NCI-H748 (cell line): ENCODE data around the gene MAP3K8.
"Not testable (repeated sequence)": the region's sequence is repeated elsewhere in the genome, so short reads cannot be mapped to it uniquely, and the experiment has no call there.

Source experiments
- DNase-seq: peaks from one replicate; lab custom pipeline; 2025; ENCODE audit not compliant: unreplicated experiment; lab: John Stamatoyannopoulos, UW

Gene MAP3K8

DNA sequence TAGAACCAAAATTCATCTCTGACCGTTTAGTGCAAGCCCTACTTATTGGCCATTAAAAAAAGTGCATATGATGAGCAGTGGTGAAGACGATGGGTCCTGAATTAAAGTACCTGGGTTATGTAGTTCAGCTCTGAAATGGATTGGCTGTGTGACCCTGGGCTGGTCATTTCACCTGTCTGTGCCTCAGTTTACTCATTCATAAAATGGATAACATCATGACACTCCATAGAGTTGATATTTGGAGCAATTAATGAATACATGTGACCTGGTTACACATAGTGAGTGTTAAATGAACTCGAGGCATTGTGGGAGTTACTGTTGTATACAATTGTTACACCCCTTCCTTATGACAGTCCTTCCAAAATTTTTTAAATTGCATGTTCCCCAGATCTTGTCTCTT lies 9.1 kb downstream of the MAP3K8 start:
- DNase-seq = no peak

DNA sequence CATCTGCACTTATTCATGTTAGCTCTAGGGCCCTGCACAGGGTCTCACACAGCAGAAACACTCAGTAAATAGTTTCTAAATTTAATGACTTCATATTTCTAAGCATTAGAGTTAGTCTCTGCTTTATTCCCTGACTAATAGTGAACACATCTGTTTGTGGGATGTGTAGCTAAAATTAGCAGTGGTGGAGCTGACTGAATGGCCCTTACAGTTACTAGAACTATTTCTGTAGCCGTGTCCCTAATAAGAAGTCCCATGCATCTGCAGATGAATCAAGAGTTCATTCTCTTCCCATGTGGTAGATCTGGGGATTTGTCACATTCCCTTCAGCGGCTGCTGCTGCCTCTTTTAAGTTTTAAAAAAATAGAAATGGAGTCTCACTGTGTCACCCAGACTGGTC lies 11.7 kb downstream of the MAP3K8 start:
- no peak for DNase-seq

DNA sequence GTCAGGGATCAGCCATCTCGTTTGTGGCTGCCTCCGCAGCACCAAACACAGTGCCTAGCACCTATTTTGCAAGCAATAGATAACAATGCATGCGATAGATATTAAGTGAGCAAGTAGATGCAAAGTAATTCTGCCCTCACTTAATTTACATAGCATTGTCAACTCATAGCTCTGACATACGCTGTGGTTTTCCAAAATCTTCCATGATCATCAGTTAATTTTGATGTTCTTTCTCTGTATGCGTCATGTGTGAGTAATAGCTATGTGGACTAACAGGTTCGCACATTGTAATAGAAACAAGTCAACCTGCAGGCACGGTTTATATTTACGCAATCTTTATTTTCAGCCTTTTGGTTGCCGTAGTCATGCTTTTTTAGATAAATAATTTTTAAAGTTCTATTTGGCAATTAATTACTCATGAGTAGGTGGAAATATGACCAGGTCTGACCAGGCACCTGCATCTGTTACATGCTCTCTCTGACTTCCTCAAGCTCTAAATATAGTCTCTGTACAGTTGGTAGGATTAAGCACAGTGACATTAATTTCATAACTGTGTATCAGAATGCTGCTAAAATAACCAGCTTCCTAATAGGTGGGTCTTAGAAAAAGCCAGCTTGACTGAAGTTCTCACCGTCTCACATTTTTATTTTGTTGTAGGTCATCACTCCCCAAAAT lies 13.3 kb downstream of the MAP3K8 start:
- DNase-seq = no peak

DNA sequence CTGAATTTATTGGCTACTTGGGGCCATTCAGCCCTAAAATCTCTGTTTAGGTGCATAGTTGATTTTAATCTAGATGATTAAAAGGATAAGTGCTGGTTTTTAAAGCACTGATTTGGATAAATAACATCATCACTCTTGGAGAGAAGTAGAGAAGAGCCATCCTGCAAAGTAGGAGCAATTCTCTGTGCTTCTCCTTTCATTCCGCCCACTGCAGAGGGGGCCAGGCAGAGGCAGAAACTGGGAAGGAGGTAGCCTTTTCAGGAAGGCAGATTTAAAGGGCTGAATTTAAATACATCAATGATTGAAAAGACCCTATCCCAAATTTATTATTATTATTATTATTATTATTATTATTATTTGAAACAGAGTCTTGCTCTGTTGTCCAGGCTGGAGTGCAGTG lies 14.1 kb downstream of the MAP3K8 start:
- no peak for DNase-seq

DNA sequence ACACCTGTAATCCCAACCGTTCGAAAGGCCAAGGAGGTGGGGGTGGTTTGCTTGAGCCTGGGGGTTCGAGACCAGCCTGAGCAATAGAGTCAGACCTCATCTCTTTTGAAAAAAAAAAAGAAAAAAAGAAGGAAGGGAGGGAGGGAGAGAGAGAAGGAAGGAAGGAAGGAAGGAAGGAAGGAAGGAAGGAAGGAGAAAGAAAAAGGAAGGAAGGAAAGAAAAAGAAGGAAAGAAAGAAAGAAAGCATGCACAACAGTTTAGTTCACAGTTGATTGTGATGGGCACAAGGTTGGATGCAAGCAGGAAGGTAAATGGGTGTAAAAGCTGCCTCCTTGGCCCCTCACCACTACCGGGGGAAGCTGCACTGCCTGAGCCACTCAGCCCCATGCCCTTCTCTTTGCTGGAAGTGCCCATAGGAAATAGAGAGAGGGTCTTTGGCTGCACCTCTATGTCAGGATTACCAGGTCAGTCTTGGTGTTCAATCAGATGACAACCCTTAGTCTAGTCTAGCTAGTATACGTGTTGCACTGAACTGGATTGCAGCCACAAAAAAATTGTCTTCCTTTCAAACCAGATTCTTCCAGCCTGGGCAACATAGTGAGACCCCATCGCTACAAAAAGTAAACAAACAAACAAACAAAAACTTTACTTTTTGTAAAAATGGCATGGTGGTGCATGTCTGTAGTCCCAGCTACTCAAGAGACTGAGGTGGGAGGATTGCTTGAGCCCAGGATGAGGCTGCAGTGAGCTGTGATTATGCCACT lies 20.0 kb downstream of the MAP3K8 start:
- DNase-seq = no peak

DNA sequence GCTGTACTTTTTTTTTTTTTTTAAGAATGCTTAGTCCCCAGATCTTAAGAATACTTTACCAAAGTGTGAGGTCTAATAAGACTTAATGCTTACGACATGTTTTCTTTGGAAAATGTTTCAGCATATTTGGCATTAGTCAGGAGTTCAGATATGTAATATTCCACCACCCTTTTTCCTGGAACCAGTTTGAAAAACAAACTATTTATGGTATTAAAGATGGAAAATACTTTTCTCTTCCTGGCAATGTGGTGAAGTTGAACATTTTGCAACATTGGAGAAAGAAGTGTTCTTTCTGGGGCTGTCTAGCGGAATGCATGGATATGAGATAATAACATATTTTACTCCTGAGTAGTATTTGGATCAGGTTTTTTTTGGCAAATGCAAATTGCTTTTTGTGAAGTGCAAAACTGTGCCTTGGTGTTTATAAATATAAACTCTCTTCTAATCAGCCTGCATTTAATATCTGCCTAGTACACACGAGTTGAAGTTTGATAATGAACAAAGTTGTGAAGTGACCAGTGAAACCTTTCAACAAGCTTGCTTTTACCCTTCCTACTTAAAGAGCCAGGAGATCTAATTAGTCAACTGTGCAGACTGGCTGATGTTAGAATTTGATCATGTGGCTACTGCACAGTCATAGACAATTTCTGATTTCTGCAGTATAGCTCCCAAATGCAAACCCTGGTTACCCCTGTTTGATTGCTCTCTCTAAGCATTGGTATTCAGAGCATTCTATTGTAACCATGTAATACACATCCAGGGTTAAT lies 20.9 kb downstream of the MAP3K8 start:
- no peak for DNase-seq

DNA sequence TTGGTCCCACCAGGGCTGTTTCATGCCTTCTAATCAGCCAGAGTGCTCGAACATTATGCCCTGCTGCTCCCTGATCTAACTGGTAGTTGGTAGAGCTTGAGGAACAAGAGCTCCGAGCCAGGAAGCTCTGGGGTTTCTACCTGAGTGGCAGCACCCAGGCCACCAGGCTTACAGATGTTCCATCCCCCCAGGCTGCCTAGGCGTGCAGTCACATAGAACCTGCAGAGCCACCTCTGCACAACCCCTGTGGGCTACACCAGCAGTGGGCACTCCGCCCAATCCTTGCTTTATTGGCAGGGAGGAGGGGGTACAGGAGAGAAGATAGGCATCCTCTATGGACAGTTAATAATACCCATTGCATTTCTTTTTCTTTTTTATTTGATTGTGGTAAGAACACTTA lies 21.8 kb downstream of the MAP3K8 start:
- no peak for DNase-seq

DNA sequence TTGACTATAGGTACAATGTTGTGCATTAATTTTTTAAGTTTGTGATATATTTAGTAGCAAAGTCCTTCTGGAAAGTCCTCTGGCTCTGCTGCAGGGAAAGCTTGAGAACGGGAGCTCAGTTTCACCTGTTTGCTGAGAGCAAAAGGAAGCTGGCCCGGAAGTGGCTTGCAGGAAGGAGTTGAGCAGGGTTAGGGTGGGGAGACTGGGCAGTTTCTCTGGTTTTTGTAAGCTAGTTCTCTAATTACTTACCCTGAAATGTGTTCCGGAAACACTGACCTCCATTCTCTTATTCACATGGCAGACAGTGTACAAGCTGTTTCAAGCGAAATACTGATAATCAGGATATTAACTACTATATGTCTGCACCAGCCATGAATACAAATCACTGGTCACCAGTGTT lies 22.3 kb downstream of the MAP3K8 start:
- DNase-seq = no peak

DNA sequence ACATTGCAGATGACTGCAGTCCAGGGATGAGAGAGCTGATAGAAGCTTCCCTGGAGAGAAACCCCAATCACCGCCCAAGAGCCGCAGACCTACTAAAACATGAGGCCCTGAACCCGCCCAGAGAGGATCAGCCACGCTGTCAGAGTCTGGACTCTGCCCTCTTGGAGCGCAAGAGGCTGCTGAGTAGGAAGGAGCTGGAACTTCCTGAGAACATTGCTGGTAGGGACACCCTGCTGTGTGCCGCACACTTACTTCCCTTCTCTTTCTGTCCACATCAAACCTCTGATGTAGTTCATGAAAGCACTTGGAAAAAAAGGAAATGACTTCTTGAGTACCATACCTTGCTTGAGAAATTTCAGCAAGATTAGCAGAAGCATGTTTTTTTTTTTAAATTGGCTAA lies 25.3 kb downstream of the MAP3K8 start:
- no peak for DNase-seq

DNA sequence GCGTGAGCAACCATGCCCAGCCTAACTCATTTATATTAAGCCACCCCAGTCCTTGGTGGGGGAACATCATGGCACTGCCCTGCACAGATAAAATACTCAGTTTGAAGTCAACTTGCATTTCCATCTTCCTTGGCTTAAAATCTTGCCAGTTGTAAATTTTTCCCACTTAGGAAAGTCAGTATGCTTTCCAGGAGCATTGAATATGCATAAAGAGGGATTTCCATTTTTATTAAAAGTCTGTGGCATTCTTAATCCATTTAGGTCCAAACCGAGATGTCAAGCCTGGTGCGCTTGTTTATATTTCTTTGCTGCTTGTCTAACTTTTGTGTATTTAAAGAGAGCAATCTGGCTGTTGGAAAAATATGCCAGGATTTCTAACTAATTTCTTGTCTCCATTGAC lies 26.1 kb downstream of the MAP3K8 start:
- DNase-seq = no peak

DNA sequence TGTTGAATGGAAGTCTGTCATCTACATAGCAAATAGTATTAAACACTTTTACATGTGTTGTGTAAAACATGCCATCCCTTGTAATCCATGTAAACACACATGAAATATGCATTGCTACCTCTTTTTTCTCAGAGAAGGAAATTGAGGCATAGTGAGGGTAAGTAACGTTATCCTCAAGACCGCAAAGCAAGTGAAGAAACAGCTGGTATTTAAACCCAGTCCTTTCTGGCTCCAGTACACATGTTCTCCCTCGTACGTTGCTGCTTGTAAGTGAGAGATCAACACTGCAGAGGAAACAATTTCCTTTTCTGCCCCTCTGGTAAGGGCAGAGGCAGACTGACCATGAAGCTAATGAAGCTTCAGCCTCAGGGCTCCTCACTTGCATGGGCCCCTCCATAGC lies 28.5 kb downstream of the MAP3K8 start:
- DNase-seq = no peak

DNA sequence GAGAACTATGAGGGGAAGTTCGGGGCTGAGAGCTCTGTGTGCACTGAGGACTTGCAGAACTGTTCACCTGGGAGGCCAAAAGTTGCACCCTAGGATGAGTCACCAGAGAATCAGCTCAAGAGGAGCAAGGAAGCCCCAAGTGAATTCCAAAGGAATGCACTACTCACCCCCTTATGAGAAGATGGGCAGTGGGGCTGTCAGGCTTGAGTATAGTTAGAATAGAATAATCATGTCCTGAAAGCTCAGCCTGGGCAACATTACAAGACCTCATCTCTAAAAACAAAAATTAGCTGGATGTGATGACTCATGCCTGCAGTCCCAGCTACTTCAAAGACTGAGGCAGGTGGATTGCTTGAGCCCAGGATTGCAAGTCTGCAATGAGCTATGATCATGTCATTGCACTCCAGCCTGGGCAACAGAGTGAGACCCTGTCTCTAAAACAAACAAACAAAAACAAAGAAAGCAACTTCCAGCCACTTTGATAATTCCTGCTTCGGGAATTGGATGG lies 30.0 kb downstream of the MAP3K8 start:
- no peak for DNase-seq

DNA sequence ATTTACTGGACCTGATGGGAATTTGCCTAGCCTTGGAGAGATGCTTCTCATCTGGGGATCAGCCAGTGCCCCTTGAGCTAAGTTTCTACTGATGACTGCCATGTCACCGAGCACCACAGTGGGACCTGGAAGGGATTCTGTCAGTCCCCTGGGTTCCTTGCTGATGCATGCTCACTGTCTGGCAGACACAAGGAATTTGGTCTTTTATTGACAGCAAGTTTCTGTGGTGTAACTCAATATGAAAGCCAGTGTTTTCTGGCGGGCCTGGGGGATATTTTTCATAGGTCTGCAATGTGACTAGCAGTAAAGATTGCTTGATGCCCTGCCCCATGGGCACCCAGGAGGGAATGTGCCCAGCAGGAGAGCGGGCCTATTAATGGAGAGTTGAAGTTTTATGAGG lies 30.7 kb downstream of the MAP3K8 start:
- no peak for DNase-seq

DNA sequence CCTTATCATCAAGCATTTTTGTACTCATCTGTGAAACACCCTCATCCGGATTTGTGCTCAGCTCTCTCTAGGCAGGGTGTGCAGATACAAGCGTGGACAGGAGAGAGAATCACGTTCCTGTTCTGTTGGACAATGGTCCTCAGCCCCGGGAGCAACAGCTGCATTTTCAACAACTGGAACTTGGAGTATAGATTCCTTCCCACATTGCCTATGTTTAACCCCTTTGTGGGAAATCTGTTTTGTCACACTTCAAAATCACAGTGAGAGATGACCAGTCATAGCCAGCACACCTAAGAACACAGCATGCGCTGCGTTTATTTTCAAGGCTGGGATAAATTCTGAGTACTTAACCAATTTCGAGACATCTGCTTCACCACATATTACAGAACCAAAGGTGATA lies 32.5 kb downstream of the MAP3K8 start:
- DNase-seq = no peak

DNA sequence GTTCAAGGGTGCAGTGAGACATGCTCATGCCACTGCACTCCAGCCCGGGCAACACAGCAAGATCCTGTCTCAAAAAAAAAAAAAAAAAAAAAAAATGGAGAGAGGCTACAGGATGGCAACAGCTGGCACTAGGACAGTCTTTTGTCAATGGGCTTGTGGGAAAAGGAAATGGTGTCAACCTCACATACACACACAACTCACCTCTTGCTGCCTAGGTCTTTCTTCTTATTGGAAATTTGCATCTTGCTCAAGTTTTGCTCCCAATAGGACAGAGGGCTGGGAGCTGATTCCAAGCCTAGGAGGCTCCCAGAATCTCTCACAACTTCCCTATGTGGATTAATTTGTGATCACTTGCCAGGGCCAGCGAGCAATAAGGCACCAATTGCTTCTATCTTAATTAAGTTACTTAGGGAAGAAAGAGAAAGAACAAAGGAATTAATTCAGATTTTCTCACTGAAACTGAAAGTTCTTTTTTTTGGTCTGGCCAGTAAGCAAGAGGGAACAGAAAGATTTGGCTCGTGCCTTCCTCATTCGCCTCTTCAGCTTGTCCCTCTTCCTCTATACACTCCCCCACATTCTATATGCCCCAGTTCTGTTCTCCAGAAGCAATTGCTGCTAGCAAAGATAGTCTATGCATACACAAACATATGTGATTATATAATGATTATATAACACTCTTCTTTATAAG lies 33.8 kb downstream of the MAP3K8 start:
- no peak for DNase-seq

DNA sequence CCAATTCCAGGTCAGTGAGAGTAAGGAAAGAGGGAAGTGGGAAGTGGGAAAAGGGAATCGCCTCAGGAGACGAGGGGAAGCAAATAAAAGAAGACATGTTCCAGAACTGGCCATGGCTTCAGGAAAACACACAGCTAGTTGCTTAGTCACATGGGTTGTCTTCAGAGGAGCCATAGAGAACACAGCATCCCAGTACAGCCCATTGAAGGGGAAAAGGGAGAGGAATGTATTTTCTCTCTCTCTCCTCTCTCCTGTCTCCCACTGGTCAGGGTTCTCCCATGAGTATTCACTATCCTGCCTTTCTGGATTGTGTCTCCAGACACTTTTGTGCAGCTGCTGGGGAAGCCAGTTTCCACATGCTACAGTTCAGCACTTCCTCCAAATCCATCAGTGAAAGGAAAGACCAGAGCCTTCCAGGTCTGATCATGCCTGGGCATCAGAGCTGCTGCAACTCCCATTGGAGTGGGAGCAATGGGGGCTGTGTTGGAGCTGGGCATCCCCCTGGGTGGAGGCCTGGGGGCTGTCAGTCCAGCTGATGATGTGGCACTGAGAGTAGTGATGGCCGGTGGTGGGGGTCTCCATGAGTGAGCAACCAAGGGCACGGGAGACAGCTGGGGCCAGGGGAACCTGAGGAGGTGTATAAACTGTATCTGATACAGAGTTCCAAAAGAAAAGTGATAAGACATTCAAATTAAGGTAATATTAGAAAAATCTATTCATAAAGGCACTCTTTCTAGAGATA lies 38.6 kb downstream of the MAP3K8 start:
- no peak for DNase-seq

DNA sequence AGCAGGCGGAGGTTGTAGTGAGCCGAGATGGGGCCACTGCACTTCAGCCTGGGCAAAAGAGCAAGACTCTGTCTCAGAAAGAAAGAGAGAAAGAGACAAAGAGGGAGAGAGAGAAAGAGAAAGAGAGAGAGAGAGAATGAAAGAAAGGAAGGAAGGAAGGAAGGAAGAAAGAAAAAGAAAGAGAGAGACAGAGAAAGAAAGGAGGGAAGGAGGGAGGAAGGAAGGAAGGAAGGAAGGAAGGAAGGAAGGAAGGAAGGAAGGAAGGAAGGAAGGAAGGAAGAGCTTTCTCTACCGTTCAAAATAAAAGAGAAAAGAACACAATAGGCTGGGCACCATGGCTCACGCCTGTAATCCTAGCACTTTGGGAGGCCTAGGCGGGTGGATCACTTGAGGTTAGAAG lies 41.5 kb downstream of the MAP3K8 start:
- DNase-seq = not testable (repeated sequence)

DNA sequence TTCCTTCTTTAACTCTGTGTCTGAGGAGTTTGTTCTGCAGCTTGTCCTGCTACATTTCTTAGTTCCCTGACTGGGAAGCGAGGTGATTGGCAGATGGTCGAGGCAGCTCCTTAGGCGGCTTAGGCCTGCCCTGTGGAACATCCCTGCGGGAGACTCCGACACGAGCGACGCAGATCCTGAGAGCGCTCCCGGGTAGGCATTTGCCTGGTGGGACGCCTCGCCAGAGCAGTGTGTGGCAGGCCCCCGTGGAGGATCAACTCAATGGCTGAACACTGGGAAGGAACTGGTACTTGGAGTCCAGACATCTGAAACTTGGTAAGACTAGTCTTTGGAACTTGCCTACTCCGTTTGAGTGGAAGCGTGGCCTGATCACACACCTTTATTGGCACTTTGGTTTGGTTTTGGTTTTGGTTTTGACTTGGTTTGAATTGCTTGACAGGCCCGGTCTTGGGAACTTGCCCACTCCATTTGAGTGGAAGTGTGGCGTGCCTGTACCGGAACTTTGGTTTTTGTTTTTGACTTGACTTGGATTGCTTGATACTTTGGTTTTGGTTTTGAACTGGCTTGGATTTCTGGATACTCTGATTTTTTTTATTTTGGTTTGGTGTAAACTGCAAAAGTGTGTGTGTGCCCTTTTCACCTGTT lies 42.6 kb downstream of the MAP3K8 start:
- DNase-seq = no peak

DNA sequence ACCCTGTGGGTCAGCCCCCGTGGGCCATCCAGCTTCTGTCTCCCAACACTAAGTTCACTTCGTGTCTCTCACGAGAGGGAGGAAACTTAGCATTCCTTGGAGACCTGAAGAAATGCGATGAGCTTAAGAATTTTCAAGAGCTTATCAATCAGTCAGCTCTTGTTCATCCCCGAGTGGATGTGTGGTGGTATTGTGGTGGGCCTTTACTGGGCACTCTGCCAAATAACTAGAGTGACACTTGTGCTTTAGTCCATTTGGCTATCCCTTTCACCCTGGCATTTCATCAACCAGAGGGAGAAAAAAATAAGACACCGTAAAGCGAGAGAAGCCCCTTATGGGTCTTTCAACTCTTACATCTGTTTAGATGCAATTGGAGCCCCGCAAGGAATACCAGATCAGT lies 45.5 kb downstream of the MAP3K8 start:
- DNase-seq = not testable (repeated sequence)

DNA sequence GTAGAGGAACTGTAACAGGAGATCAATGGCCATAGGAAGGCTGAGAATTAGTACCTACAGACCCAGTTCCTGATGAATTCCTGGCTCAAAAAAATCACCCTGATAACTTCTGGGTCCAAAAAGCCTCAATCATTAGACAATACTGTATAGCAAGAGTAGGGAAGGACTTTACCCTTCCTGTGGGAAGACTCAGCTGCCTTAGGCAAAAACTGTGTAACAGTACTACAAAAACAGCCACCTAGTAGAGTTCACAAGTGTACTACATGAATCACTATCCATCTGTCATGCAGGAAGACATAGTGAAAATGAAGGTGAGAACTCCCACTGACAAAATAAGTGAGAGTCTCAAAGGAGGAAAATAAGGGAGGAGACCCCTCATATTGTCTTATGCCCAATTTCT lies 47.6 kb downstream of the MAP3K8 start:
- no peak for DNase-seq
